ENCODE results near the gene NMNAT3. TPM values are rescaled to one million over a fixed set of nuclear protein-coding genes. Genes with fewer than 3 reads are reported as not detected.
A peak's percentile ranks its signal among the peaks of the same experiment; 100 is the strongest.

NMNAT3 gene
- total RNA-seq, 1 donor from 2014 or later = 1.6 TPM

- no peak for TF ChIP-seq CTCF (conservative IDR thresholded peaks at IDR 0.05; ENCODE audit: low read depth, low read length)
- no peak overlapping the region for H3K4me3 ChIP-seq (ENCODE audit: low read depth, low read length)
- DNase-seq (ENCODE audit: low read depth) = no peak
These were observed 20.3 kb downstream of the NMNAT3 start for GRCh38 chr3:139657434-139657833.

GRCh38 chr3:139655909-139656595 is 21.7 kb downstream of the NMNAT3 start:
- peak; percentile 20 for DNase-seq (ENCODE audit: low read depth)
- TF ChIP-seq CTCF (conservative IDR thresholded peaks at IDR 0.05; ENCODE audit: low read depth, low read length) = no peak
- H3K4me3 ChIP-seq (ENCODE audit: low read depth, low read length) = no peak overlapping the region

GRCh38 chr3:139654637-139655365 is 23.0 kb downstream of the NMNAT3 start:
- TF ChIP-seq CTCF (conservative IDR thresholded peaks at IDR 0.05; ENCODE audit: low read depth, low read length) = no peak
- no peak for DNase-seq (ENCODE audit: low read depth)
- no peak overlapping the region for H3K4me3 ChIP-seq (ENCODE audit: low read depth, low read length)

GRCh38 chr3:139653582-139653981 is 24.2 kb downstream of the NMNAT3 start:
- TF ChIP-seq CTCF (conservative IDR thresholded peaks at IDR 0.05; ENCODE audit: low read depth, low read length) = no peak
- no peak overlapping the region for H3K4me3 ChIP-seq (ENCODE audit: low read depth, low read length)
- DNase-seq (ENCODE audit: low read depth) = no peak

- DNase-seq (ENCODE audit: low read depth) = no peak
- no peak overlapping the region for H3K4me3 ChIP-seq (ENCODE audit: low read depth, low read length)
- no peak for TF ChIP-seq CTCF (conservative IDR thresholded peaks at IDR 0.05; ENCODE audit: low read depth, low read length)
These were observed 25.2 kb downstream of the NMNAT3 start for GRCh38 chr3:139652561-139652960.

- DNase-seq (ENCODE audit: low read depth) = no peak
- H3K4me3 ChIP-seq (ENCODE audit: low read depth, low read length) = no peak overlapping the region
- no peak for TF ChIP-seq CTCF (conservative IDR thresholded peaks at IDR 0.05; ENCODE audit: low read depth, low read length)
These were observed 29.8 kb downstream of the NMNAT3 start for GRCh38 chr3:139647866-139648435.
